ENCODE data around the gene C5. TPM values are rescaled to one million over a fixed set of nuclear protein-coding genes. Genes with fewer than 3 reads are reported as not detected.

The C5 gene
- total and polyA plus RNA-seq, 9 of the 15 experiments (the other 6 are each of a cell fraction or from before 2014, with no cell fraction given), result 0.08 to 0.91 (median 0.42) TPM

GRCh38 chr9:120922404-120923195, 127.5 kb downstream of the C5 start (continued):
- no peak for TF ChIP-seq HNRNPH1 (optimal IDR thresholded peaks at IDR 0.05; ENCODE audit: low read depth, low read length)

GRCh38 chr9:120921661-120922181, 128.4 kb downstream of the C5 start:
- POLR2A ChIA-PET, result interaction anchor here (0.6 to 1.9 kb wide), 4 partner anchors 8 to 12 kb away, joined by 3 to 6 read pairs (median 6); no protein-coding TSS in a partner anchor
- Histone ChIP-seq H3K9ac (ENCODE audit: insufficient read depth in 1 of 2, low read depth in 2 of 2, low read length in 2 of 2) (peak overlapping the region in 1 of 2 experiments; percentile 42; a peak in 1 of 4 replicates), H3K9me1 (ENCODE audit: control insufficient read depth, insufficient read depth, low read length) (no peaks in the 10 kb centered on the region), H4K20me1 (replicated peaks; ENCODE audit: control insufficient read depth, insufficient read depth, low read length) (no peaks in the 10 kb centered on the region), H3K9me3 (replicated peaks; ENCODE audit: control insufficient read depth, insufficient read depth, low read depth, low read length) (no peaks in the 10 kb centered on the region), H3K36me3 (ENCODE audit: control insufficient read depth, insufficient read depth, low read length) (no peaks in the 10 kb centered on the region), H3K27ac (ENCODE audit: extremely low read depth, low read depth, low read length) (no peak overlapping the region), H3K4me3 (no peak overlapping the region), H3K4me2 (ENCODE audit: insufficient read depth, low read length) (no peak overlapping the region), H3K79me2 (ENCODE audit: control insufficient read depth, insufficient read depth, low read length) (no peaks in the 10 kb centered on the region), H3K4me1 (replicated peaks in 1 of 2; ENCODE audit: control insufficient read depth in 2 of 2, insufficient read depth in 2 of 2, low read length in 2 of 2) (peaks cover 19 to 40% of the 10 kb centered on the region in 2 experiments), H2AFZ (ENCODE audit: low read depth, low read length) (peak overlapping the region; percentile 65), H3K27me3 (ENCODE audit: control insufficient read depth in 2 of 2, insufficient read depth in 2 of 2, low read length in 2 of 2) (no peaks in the 10 kb centered on the region)
- 31% methylated on average over 8 of the region's 8 CpGs for WGBS (ENCODE audit: insufficient coverage, low coverage, missing lambda C conversion rate)
- CTCF ChIA-PET (ENCODE audit: low intra/inter-chr PET ratio), result no interaction called here
- DNase-seq (ENCODE audit: extremely low read depth in 1 of 4, low spot score in 3 of 4), result no peak
- in situ Hi-C loops (cut with MboI), result no loop called here
- peak; percentile 87 for FAIRE-seq
- no TSS peak for BruUV-seq (replicated peaks)
- ATAC-seq, result peak; percentile 74
- intact Hi-C loops (cut with micrococcal nuclease), result no loop called here
- TF ChIP-seq HNRNPLL (IDR thresholded peaks at IDR 0.05; ENCODE audit: low read depth, low read length, poor library complexity, severe bottlenecking), result no peak
- TF ChIP-seq ZNF398 (CRISPR knock-in tag; IDR thresholded peaks at IDR 0.05), result no peak
- TF ChIP-seq SFPQ (IDR thresholded peaks at IDR 0.05; ENCODE audit: low read depth, low read length), result no peak
- no peak for TF ChIP-seq ZNF277 (CRISPR knock-in tag; IDR thresholded peaks at IDR 0.05; ENCODE audit: borderline replicate concordance)
- TF ChIP-seq ZNF41 (CRISPR knock-in tag; conservative IDR thresholded peaks at IDR 0.05), result no peak
- TF ChIP-seq ZBTB2 (IDR thresholded peaks at IDR 0.05), result no peak
- no peak for TF ChIP-seq CBX5 (IDR thresholded peaks at IDR 0.05; ENCODE audit: borderline replicate concordance, low read depth)
- no peak for TF ChIP-seq HNRNPUL1 (IDR thresholded peaks at IDR 0.05; ENCODE audit: low read length)
- TF ChIP-seq ZNF134 (CRISPR knock-in tag; conservative IDR thresholded peaks at IDR 0.05), result no peak
- no peak for TF ChIP-seq MYBL2 (IDR thresholded peaks at IDR 0.05; ENCODE audit: low read depth)
- TF ChIP-seq MYBL2 (CRISPR knock-in tag; IDR thresholded peaks at IDR 0.05; ENCODE audit: borderline replicate concordance), result no peak
- TF ChIP-seq TGIF2 (CRISPR knock-in tag; IDR thresholded peaks at IDR 0.05), result no peak
